Measurements from ENCODE around the gene MTHFD2L. TPM values are rescaled to one million over a fixed set of nuclear protein-coding genes. Genes with fewer than 3 reads are reported as not detected.

The MTHFD2L gene
- total RNA-seq, 2 donors from 2014 or later: 9.5 to 12.6 TPM

DNA sequence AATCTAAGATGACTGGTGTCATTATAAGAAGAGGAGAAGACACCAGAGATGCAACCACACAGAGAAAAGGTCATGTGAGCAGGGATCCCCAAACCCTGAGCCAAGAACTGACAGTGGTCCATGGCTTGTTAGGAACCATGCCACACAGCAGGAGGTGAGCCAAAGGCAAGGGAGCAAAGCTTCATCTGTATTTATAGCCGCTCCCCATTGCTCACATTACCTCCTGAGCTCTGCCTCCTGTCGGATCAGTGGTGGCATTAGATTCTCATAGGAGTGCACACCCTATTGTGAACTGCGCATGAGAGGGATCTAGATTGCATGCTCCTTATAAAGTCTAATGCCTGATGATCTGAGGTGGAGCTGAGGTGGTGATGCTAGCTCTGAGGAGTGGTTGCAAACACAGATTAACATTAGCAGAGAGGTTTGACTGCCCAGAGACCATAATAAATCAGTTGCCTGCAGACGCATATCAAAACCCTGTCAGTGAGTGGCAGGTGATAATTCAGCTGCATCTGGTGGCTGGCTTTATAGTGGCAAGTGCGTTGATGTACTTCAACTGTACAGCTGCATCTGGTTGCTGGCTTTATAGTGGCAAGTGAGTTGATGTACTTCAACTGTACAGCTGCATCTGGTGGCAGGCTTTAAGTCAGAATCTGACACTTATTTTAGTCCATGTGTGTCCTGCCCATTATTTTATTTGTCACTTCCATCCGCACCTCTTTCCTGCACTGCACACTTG, 39.1 kb upstream of the MTHFD2L start:
- intact Hi-C loops (cut with DNase I): no loop called here
- TF ChIP-seq, protein P1, sequence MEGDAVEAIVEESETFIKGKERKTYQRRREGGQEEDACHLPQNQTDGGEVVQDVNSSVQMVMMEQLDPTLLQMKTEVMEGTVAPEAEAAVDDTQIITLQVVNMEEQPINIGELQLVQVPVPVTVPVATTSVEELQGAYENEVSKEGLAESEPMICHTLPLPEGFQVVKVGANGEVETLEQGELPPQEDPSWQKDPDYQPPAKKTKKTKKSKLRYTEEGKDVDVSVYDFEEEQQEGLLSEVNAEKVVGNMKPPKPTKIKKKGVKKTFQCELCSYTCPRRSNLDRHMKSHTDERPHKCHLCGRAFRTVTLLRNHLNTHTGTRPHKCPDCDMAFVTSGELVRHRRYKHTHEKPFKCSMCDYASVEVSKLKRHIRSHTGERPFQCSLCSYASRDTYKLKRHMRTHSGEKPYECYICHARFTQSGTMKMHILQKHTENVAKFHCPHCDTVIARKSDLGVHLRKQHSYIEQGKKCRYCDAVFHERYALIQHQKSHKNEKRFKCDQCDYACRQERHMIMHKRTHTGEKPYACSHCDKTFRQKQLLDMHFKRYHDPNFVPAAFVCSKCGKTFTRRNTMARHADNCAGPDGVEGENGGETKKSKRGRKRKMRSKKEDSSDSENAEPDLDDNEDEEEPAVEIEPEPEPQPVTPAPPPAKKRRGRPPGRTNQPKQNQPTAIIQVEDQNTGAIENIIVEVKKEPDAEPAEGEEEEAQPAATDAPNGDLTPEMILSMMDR (IDR thresholded peaks at IDR 0.05): no peak

DNA sequence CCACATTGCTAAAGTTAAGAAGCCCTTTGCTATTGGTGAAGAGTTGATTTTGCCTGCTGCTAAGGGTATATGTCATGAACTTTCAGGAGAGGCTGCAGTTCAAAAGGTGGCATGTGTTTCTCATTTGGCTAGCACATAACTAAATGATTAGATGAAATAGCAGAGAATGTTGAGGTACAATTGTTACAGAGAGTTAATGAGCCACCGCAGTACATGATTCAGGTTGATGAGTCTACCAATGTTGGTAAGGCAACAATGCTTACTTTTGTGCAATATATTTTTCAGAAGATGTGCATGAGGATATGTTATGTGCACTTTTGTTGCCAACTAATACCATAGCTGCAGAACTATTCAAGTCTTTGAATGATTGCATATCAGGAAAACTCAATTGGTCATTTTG, 37.8 kb upstream of the MTHFD2L start:
- H3K27ac ChIP-seq: no peak overlapping the region
- DNase-seq: no peak
- peaks cover 5% of the 10 kb centered on the region for H3K4me1 ChIP-seq
- TF ChIP-seq, protein P1 (IDR thresholded peaks at IDR 0.05): no peak
- intact Hi-C loops (cut with DNase I): no loop called here
- H3K27me3 ChIP-seq: no peaks in the 10 kb centered on the region
- H3K9me3 ChIP-seq: no peaks in the 10 kb centered on the region
- no peak overlapping the region for H3K4me3 ChIP-seq
- H3K36me3 ChIP-seq: no peaks in the 10 kb centered on the region
- no peak overlapping the region for H3K9ac ChIP-seq (ENCODE audit: low read depth in 2 of 2, low read length in 2 of 2)

More for the DNA sequence above, 39.1 kb upstream of the MTHFD2L start:
- no peaks in the 10 kb centered on the region for H3K27me3 ChIP-seq
- no peaks in the 10 kb centered on the region for H3K9me3 ChIP-seq
- H3K4me3 ChIP-seq: no peak overlapping the region
- H3K36me3 ChIP-seq: no peaks in the 10 kb centered on the region
- H3K27ac ChIP-seq: no peak overlapping the region
- H3K9ac ChIP-seq (ENCODE audit: low read depth in 2 of 2, low read length in 2 of 2): no peak overlapping the region
- DNase-seq: no peak
- H3K4me1 ChIP-seq: peaks cover 5% of the 10 kb centered on the region

DNA sequence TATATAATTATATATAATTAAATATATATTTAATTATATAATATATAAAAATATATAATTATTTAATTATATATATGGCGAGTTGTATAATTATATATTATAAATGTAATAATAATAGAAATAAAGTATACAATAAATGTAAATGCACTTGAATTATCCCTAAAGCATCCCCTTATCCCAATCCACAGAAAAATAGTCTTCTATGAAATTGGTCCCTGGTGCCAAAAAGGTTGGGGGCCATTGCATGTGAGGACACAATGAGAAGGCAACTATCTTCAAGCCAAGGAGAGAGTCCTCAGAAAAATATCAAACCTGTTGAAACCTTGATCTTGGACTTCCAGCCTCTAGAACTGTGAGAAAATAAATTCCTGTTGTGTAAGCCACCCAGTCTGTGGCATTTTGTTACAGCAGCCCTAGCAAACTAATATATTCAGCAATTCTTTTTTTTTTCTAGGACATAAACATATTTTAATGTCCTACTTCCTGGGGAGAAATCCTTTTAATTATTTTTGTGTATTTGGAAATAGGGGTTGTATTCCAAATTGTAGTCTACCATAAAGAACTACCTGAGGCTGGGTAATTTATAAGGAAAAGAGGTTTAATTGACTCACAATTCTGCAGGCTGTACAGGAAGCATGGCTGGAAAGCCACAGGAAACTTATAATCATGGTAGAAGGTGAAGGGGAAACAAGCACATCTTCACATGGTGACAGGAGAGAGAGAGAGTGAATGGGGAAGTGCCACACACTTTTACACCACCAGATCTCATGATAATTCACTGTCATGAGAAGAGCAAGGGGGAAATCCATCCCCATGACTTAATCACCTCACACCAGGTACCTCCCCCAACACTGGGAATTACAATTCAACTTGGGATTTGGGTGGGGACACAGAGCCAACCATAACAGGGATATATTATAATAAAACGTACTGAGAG, 36.0 kb upstream of the MTHFD2L start:
- H3K27me3 ChIP-seq: no peaks in the 10 kb centered on the region
- no peak overlapping the region for H3K9ac ChIP-seq (ENCODE audit: low read depth in 2 of 2, low read length in 2 of 2)
- no peaks in the 10 kb centered on the region for H3K36me3 ChIP-seq
- H3K4me3 ChIP-seq: no peak overlapping the region
- H3K9me3 ChIP-seq: no peaks in the 10 kb centered on the region
- TF ChIP-seq, protein P1 (IDR thresholded peaks at IDR 0.05): no peak
- peaks cover 5% of the 10 kb centered on the region for H3K4me1 ChIP-seq
- intact Hi-C loops (cut with DNase I): no loop called here
- H3K27ac ChIP-seq: no peak overlapping the region
- DNase-seq: no peak

DNA sequence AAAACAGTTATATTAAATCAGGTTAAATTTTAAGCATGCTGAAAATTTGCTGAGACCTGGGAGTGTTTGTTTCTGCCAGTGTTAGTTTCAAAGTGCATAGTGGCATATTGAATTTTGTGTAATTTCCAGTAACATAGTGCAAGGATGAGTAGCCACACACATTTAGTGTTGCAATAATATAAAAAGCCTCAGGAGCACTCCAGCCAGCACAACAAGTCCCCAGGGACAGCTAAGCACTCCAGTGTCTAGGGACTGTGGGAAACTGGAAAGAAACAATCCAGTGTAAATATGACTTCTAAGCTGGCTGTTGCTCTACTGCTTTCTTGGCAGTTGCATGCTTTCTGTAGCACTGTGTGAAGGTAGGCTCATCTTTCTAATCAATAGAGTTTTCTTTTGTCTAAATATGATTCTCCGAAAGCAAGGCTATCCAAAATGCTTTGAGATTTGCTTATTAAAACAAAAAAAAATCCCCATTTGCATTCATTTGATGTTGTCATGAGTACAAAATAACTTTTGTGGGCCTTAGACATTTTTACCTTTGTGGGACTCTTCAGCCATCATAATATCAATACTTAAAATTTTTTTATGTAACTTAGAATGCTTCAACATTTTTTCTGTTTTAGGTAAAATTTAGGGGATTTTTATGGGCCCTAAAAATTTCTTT, 34.7 kb upstream of the MTHFD2L start:
- Histone ChIP-seq H3K36me3 (no peaks in the 10 kb centered on the region), H3K9me3 (no peaks in the 10 kb centered on the region), H3K4me1 (no peaks in the 10 kb centered on the region), H3K27me3 (no peaks in the 10 kb centered on the region), H3K9ac (ENCODE audit: low read depth in 2 of 2, low read length in 2 of 2) (no peak overlapping the region), H3K4me3 (no peak overlapping the region), H3K27ac (no peak overlapping the region)
- DNase-seq: no peak
- intact Hi-C loops (cut with DNase I): no loop called here
- TF ChIP-seq, protein P1 (IDR thresholded peaks at IDR 0.05): no peak

DNA sequence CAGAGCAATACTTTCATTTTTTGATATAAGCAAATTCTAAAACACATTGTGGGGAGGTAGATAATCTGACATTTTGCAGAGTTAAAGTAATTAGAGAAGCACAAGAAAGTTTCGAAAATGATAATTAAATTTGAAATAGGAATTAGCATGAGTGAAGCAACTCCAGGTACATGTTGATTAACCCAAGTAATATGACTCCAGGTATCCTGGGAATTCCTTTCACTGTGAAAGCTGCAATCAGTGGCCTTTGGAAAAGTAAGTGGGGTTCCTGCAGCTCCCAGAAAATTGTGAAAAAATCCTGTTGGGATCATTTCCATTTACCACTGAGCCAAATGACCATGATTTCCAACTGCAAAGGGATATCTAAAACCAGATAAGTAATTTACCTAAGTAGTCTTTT, 32.9 kb upstream of the MTHFD2L start:
- H3K4me1 ChIP-seq: no peaks in the 10 kb centered on the region
- no peak overlapping the region for H3K4me3 ChIP-seq
- H3K27me3 ChIP-seq: no peaks in the 10 kb centered on the region
- H3K9me3 ChIP-seq: no peaks in the 10 kb centered on the region
- no peak for DNase-seq
- H3K27ac ChIP-seq: no peak overlapping the region
- no peaks in the 10 kb centered on the region for H3K36me3 ChIP-seq
- no peak overlapping the region for H3K9ac ChIP-seq (ENCODE audit: low read depth in 2 of 2, low read length in 2 of 2)
- intact Hi-C loops (cut with DNase I): no loop called here
- TF ChIP-seq, protein P1 (IDR thresholded peaks at IDR 0.05): no peak
